HL-60 (cell line): ENCODE measurements around the gene TRERF1.

Experiments
- DNase-seq, 2 experiments: peaks; one replicate each; pipeline ENCODE4 v3.0.0-alpha.2; 2010 to 2020; ENCODE audit warnings: low read depth in 1 of 2, low spot score in 1 of 2
- H3K27ac ChIP-seq: fragments of 250-450 bp; sonication (Bioruptor Pico); replicated peaks from 2 replicates; pipeline ENCODE4 v1.5.1; 2020; ENCODE audit warnings: mild to moderate bottlenecking, moderate library complexity
- H3K27me3 ChIP-seq: fragments of 250-450 bp; sonication (Bioruptor Pico); 2 replicates; pipeline ENCODE4 v1.5.1; 2021; ENCODE audit warnings: mild to moderate bottlenecking, moderate library complexity; ENCODE audit not compliant: insufficient read depth, poor library complexity, severe bottlenecking
- H3K4me3 ChIP-seq: replicated peaks from 2 replicates; pipeline ENCODE4 v1.5.1; 2011; ENCODE audit warnings: mild to moderate bottlenecking, control low read depth, low read length; ENCODE audit not compliant: insufficient read depth
- GABPA ChIP-seq: IDR thresholded peaks from 2 replicates; pipeline ENCODE4 v1.6.1; 2012; ENCODE audit warnings: low read depth
- POLR2AphosphoS5 ChIP-seq: IDR thresholded peaks from 2 replicates; pipeline ENCODE4 v1.6.1; 2012; ENCODE audit warnings: low read depth
- SPI1 ChIP-seq: IDR thresholded peaks from 2 replicates; pipeline ENCODE4 v1.6.1; 2012; ENCODE audit warnings: low read depth, mild to moderate bottlenecking, borderline replicate concordance
- TF ChIP-seq, protein P1 (sequence below): IDR thresholded peaks from one replicate; pipeline ENCODE4 v1.5.1; 2011; ENCODE audit warnings: low read length, control low read depth, inconsistent platforms; ENCODE audit not compliant: insufficient read depth
- TF ChIP-seq, protein P2 (sequence below): IDR thresholded peaks from 2 replicates; pipeline ENCODE4 v1.6.1; 2012; ENCODE audit warnings: low read depth; ENCODE audit not compliant: insufficient replicate concordance

Gene TRERF1

DNA sequence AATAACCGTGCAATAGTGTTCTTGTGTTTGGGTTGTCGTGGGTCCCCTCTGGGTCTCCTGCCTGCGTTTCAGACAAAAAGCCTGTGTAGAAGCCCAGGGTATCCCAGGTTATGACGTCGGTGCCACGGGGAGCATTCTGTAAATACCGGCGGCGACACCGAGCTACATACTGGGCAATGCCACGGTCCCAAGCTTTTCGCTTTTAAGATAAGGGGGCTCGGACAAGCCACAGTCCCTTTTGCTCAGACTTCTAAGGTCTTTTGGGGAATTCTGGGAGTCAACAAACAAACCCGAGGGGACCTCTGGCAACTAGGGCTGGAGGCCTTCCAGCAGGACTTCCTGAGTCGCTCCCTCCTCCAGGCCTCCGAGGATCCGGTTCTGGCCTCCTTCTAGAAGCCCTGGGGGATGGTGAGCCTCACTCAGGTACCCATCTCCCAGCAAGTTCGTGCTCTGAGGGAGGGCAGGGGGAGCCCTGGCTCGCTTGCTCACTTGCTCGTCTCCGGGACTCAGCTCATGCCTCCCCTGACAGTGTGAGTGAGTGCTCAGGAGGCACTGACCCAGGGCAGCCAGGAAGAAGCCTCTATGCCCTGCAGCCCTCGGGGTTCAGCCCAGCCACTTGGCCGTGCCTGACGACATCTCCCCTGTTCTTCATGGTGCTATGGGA, 171.6 kb downstream of the TRERF1 start:
- no peak overlapping the region for H3K27ac ChIP-seq
- TF ChIP-seq, protein P1, sequence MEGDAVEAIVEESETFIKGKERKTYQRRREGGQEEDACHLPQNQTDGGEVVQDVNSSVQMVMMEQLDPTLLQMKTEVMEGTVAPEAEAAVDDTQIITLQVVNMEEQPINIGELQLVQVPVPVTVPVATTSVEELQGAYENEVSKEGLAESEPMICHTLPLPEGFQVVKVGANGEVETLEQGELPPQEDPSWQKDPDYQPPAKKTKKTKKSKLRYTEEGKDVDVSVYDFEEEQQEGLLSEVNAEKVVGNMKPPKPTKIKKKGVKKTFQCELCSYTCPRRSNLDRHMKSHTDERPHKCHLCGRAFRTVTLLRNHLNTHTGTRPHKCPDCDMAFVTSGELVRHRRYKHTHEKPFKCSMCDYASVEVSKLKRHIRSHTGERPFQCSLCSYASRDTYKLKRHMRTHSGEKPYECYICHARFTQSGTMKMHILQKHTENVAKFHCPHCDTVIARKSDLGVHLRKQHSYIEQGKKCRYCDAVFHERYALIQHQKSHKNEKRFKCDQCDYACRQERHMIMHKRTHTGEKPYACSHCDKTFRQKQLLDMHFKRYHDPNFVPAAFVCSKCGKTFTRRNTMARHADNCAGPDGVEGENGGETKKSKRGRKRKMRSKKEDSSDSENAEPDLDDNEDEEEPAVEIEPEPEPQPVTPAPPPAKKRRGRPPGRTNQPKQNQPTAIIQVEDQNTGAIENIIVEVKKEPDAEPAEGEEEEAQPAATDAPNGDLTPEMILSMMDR = no peak
- TF ChIP-seq GABPA (no peak), SPI1 (no peak), POLR2AphosphoS5 (no peak)
- TF ChIP-seq, protein P2, sequence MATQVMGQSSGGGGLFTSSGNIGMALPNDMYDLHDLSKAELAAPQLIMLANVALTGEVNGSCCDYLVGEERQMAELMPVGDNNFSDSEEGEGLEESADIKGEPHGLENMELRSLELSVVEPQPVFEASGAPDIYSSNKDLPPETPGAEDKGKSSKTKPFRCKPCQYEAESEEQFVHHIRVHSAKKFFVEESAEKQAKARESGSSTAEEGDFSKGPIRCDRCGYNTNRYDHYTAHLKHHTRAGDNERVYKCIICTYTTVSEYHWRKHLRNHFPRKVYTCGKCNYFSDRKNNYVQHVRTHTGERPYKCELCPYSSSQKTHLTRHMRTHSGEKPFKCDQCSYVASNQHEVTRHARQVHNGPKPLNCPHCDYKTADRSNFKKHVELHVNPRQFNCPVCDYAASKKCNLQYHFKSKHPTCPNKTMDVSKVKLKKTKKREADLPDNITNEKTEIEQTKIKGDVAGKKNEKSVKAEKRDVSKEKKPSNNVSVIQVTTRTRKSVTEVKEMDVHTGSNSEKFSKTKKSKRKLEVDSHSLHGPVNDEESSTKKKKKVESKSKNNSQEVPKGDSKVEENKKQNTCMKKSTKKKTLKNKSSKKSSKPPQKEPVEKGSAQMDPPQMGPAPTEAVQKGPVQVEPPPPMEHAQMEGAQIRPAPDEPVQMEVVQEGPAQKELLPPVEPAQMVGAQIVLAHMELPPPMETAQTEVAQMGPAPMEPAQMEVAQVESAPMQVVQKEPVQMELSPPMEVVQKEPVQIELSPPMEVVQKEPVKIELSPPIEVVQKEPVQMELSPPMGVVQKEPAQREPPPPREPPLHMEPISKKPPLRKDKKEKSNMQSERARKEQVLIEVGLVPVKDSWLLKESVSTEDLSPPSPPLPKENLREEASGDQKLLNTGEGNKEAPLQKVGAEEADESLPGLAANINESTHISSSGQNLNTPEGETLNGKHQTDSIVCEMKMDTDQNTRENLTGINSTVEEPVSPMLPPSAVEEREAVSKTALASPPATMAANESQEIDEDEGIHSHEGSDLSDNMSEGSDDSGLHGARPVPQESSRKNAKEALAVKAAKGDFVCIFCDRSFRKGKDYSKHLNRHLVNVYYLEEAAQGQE = no peak
- no peak for DNase-seq
- no peak overlapping the region for H3K4me3 ChIP-seq
- no peaks in the 10 kb centered on the region for H3K27me3 ChIP-seq

DNA sequence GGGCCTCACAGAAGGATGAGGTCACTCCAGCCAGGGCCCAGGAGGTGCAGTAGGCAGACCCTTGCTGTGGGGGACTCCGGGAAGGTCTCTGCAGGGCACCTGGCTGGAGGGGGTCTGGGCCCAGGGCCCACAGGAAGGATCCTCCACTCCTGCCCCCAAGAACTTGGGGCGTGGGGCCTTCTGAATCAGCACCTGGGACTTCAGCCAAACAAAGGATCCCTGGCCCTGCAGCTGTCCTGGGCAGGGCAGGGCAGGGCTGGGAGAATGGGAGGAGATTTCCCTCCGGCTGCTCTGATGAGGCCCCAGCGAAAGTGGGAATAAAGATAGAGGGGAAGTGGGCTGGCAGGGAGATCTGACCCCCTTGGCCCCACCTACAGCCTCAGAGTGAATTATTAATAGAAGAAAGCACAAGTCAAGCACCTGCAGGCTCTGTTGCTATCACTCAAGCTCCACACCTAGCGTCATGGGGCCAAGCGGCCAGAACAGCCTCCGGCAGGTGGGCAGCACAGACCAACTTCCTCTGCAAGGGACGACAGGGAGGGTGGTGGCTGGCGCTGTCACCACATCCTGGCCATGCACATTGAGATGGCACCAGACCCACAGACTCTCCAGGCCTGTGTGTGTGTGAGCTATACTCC, 172.5 kb downstream of the TRERF1 start:
- no peak for DNase-seq
- TF ChIP-seq GABPA (no peak), SPI1 (no peak), POLR2AphosphoS5 (no peak)
- TF ChIP-seq, protein P1 = no peak
- TF ChIP-seq, protein P2 = no peak
- no peak overlapping the region for H3K27ac ChIP-seq

DNA sequence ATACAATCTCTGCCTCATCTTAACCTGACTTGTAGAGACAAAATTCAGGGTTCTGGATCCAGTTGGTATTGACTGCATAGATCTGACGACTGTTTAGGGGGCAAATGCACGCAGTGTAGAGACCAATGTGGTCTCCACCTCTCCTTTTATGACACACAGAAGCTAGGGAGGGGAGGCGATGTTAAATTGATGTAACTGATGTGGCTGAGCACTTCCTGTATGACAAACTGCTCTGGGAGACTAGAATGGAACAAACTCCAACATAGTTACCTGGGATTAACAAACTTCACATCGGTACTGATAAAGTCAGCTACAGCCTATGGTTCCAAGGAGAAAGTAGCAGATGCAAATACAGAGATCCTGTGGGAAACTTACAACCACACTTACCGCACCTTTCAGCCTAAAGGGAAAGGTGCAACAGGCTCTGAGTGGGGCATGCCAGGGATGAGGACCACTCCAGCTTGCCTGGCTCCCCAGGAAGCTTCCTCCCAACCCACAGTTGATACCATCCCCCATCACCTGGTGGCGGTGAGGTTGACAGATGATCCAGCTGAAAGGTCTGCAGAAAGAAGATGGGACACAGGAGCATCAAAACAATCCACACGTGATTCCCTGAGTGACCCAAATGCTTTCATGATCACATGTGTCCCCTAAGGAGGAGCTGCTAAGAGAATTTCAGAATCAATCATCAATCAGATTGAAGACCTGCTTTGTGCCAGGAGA, 173.4 kb downstream of the TRERF1 start:
- no peak overlapping the region for H3K27ac ChIP-seq
- H3K27me3 ChIP-seq = no peaks in the 10 kb centered on the region
- no peak for TF ChIP-seq GABPA
- TF ChIP-seq, protein P2 = no peak
- TF ChIP-seq SPI1 = no peak
- TF ChIP-seq, protein P1 = no peak
- no peak for TF ChIP-seq POLR2AphosphoS5
- no peak for DNase-seq
- no peak overlapping the region for H3K4me3 ChIP-seq

More for the DNA sequence above, 172.5 kb downstream of the TRERF1 start:
- Histone ChIP-seq H3K27me3 (no peaks in the 10 kb centered on the region), H3K4me3 (no peak overlapping the region)
